OCI-LY1 (cell line): ENCODE measurements around the gene B4GALNT1.

Experiments used
- H2AFZ ChIP-seq: fragments of 200-600 bp; sonication (generic), shearing (Covaris generic); 2 replicates; pipeline ENCODE4 v1.6.0; 2014; ENCODE audit warnings: antibody characterized with exemption, mild to moderate bottlenecking, low read length
- H3F3A ChIP-seq: fragments of 200-600 bp; sonication (generic), shearing (Covaris generic); 2 replicates; pipeline ENCODE4 v1.6.0; 2014; ENCODE audit warnings: mild to moderate bottlenecking, antibody characterized with exemption, low read length, moderate library complexity; ENCODE audit not compliant: insufficient read depth
- H3K27ac ChIP-seq: fragments of 200-600 bp; sonication (generic); 2 replicates; pipeline ENCODE4 v1.5.1; 2014; ENCODE audit warnings: low read length, mixed run types, mild to moderate bottlenecking, low read depth; ENCODE audit not compliant: poor library complexity, severe bottlenecking
- H3K27me3 ChIP-seq: fragments of 200-600 bp; sonication (generic); 2 replicates; pipeline ENCODE4 v1.6.0; 2014; ENCODE audit warnings: antibody characterized with exemption, mild to moderate bottlenecking, low read length, moderate library complexity; ENCODE audit not compliant: insufficient read depth
- H3K36me3 ChIP-seq: fragments of 200-600 bp; sonication (generic); 2 replicates; pipeline ENCODE4 v1.6.1; 2014; ENCODE audit warnings: mild to moderate bottlenecking, antibody characterized with exemption, low read length, moderate library complexity, mixed read lengths; ENCODE audit not compliant: insufficient read depth
- H3K4me1 ChIP-seq: fragments of 200-600 bp; sonication (generic); 2 replicates; pipeline ENCODE4 v1.5.1; 2014; ENCODE audit warnings: mild to moderate bottlenecking, low read length, moderate library complexity; ENCODE audit not compliant: insufficient read depth, severe bottlenecking
- H3K4me2 ChIP-seq: fragments of 200-600 bp; sonication (generic), shearing (Covaris generic); 2 replicates; pipeline ENCODE4 v1.6.1; 2014; ENCODE audit warnings: low read length
- H3K4me3 ChIP-seq: fragments of 200-600 bp; sonication (generic); 2 replicates; pipeline ENCODE4 v1.5.1; 2014; ENCODE audit warnings: low read length, low read depth, mild to moderate bottlenecking, mixed read lengths; ENCODE audit not compliant: poor library complexity, severe bottlenecking
- H3K79me2 ChIP-seq: fragments of 200-600 bp; shearing (Covaris generic); 2 replicates; pipeline ENCODE4 v1.6.1; 2016; ENCODE audit warnings: mixed run types, low read length, mixed read lengths; ENCODE audit not compliant: insufficient read depth
- H3K9ac ChIP-seq: fragments of 200-600 bp; sonication (generic), shearing (Covaris generic); 2 replicates; pipeline ENCODE4 v1.6.1; 2014; ENCODE audit warnings: mild to moderate bottlenecking, low read length, mixed read lengths
- H3K9me2 ChIP-seq: fragments of 200-600 bp; sonication (generic), shearing (Covaris generic); 2 replicates; pipeline ENCODE4 v1.6.1; 2014; ENCODE audit warnings: low read depth, mild to moderate bottlenecking, low read length, mixed read lengths
- H3K9me3 ChIP-seq: fragments of 200-600 bp; shearing (Covaris generic); 2 replicates; pipeline ENCODE4 v1.6.1; 2014; ENCODE audit warnings: low read length, mixed read lengths
- H4K20me1 ChIP-seq: fragments of 200-600 bp; sonication (generic), shearing (Covaris generic); 2 replicates; pipeline ENCODE4 v1.6.0; 2016; ENCODE audit warnings: mild to moderate bottlenecking, low read length; ENCODE audit not compliant: insufficient read depth
- EZH2 ChIP-seq: fragments of 200-600 bp; sonication (generic), shearing (Covaris generic); IDR thresholded peaks from 2 replicates; pipeline ENCODE4 v1.8.0; 2017; ENCODE audit warnings: borderline replicate concordance, mixed run types, mild to moderate bottlenecking, antibody characterized with exemption, low read length, moderate library complexity, mixed read lengths
- TF ChIP-seq, protein P1 (sequence below): fragments of 200-600 bp; sonication (generic), shearing (Covaris generic); IDR thresholded peaks from 2 replicates; pipeline ENCODE4 v1.5.1; 2017; ENCODE audit warnings: mild to moderate bottlenecking, antibody characterized with exemption, low read length, moderate library complexity, mixed read lengths

B4GALNT1 gene

DNA sequence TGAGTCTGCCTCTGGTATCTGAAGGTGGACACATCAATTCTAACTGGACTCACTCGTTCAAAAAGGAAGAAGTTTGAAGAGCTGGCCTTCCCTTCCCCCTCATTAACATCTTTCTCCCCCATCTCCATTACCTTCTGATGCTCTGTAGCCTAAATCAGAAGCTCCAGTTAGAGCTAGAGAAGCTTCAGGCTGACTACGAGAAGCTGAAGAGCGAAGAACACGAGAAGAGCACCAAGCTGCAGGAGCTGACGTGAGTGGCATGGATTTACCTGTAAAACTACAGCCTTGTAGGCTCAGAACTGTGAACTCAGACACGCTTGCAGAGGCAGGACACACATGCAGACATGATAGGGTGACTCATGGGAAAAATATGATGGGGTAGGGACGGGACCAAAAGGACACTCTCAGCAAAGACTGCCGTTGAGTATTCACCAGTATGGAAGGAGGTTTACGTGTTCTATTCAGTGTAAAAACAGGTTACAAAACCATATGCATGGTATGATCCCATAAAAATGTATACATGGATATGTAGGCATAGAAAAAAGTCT is 56.3 kb downstream of the B4GALNT1 start:
- H3K9me3 ChIP-seq = no peaks in the 10 kb centered on the region
- no peaks in the 10 kb centered on the region for H3K9me2 ChIP-seq
- no peaks in the 10 kb centered on the region for H3F3A ChIP-seq
- no peak for TF ChIP-seq EZH2
- TF ChIP-seq, protein P1, sequence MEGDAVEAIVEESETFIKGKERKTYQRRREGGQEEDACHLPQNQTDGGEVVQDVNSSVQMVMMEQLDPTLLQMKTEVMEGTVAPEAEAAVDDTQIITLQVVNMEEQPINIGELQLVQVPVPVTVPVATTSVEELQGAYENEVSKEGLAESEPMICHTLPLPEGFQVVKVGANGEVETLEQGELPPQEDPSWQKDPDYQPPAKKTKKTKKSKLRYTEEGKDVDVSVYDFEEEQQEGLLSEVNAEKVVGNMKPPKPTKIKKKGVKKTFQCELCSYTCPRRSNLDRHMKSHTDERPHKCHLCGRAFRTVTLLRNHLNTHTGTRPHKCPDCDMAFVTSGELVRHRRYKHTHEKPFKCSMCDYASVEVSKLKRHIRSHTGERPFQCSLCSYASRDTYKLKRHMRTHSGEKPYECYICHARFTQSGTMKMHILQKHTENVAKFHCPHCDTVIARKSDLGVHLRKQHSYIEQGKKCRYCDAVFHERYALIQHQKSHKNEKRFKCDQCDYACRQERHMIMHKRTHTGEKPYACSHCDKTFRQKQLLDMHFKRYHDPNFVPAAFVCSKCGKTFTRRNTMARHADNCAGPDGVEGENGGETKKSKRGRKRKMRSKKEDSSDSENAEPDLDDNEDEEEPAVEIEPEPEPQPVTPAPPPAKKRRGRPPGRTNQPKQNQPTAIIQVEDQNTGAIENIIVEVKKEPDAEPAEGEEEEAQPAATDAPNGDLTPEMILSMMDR = no peak
- H3K9ac ChIP-seq = no peak overlapping the region
- no peaks in the 10 kb centered on the region for H3K79me2 ChIP-seq
- H3K4me3 ChIP-seq = no peak overlapping the region
- H2AFZ ChIP-seq = no peak overlapping the region
- H3K36me3 ChIP-seq = no peaks in the 10 kb centered on the region
- H3K4me1 ChIP-seq = no peaks in the 10 kb centered on the region
- no peaks in the 10 kb centered on the region for H3K27me3 ChIP-seq
- H3K27ac ChIP-seq = no peak overlapping the region
- no peak overlapping the region for H3K4me2 ChIP-seq
- no peaks in the 10 kb centered on the region for H4K20me1 ChIP-seq
